IMR-90 (cell line): ENCODE measurements around the gene FUT8. TPM values are rescaled to one million over a fixed set of nuclear protein-coding genes. Genes with fewer than 3 reads are reported as not detected.

Experiments
- ATAC-seq: fragments of 200-7000 bp; cut with Tn5 transposase; 2 replicates; pipeline ENCODE4 v1.9.1; 2020; ENCODE audit warnings: low read depth, mild to moderate bottlenecking, moderate library complexity
- BruUV-seq: library from RNA; stranded (reverse); fragments of 400-500 nt; replicated peaks from 2 replicates; lab custom pipeline; 2021; lab: Mats Ljungman, UMichigan
- CTCF ChIA-PET: fragments of 300-600 bp; formaldehyde crosslinking; extraction: SDS; loops from one replicate; lab custom pipeline; 2021; ENCODE audit warnings: antibody characterized with exemption; lab: Yijun Ruan, JAX
- POLR2A ChIA-PET: fragments of 300-600 bp; sonication (Branson Sonifier 250); formaldehyde crosslinking; loops from one replicate; lab custom pipeline; 2022; ENCODE audit warnings: antibody characterized with exemption; ENCODE audit not compliant: unreplicated experiment; lab: Charles Lee
- DNase-seq: peaks from one replicate; pipeline ENCODE4 v3.0.0; 2013
- H2AFZ ChIP-seq: replicated peaks from 2 replicates; pipeline ENCODE3; 2013; ENCODE audit warnings: low read length, mild to moderate bottlenecking; ENCODE audit not compliant: poor library complexity
- H2AK5ac ChIP-seq: 2 replicates; pipeline ENCODE4 v1.6.1; 2013; ENCODE audit warnings: low read depth, low read length, inconsistent platforms
- H2AK9ac ChIP-seq: replicated peaks from 2 replicates; pipeline ENCODE3; 2013; ENCODE audit warnings: mild to moderate bottlenecking, low read depth, low read length, moderate library complexity; ENCODE audit not compliant: poor library complexity
- H2BK120ac ChIP-seq: 2 replicates; pipeline ENCODE4 v1.6.1; 2013; ENCODE audit warnings: low read depth, low read length, inconsistent platforms
- H2BK15ac ChIP-seq: 3 replicates; pipeline ENCODE4 v1.6.1; 2013; ENCODE audit warnings: low read depth, low read length, inconsistent platforms
- H2BK20ac ChIP-seq: 2 replicates; pipeline ENCODE4 v1.6.1; 2013; ENCODE audit warnings: low read depth, mild to moderate bottlenecking, inconsistent platforms, low read length, moderate library complexity
- H2BK5ac ChIP-seq: 2 replicates; pipeline ENCODE4 v1.6.1; 2013; ENCODE audit warnings: mild to moderate bottlenecking, low read depth, low read length, inconsistent platforms; ENCODE audit not compliant: poor library complexity, severe bottlenecking
- H3K14ac ChIP-seq: replicated peaks from 2 replicates; pipeline ENCODE4 v1.6.1; 2013; ENCODE audit warnings: low read depth, low read length, inconsistent platforms
- H3K18ac ChIP-seq: 2 replicates; pipeline ENCODE4 v1.6.1; 2013; ENCODE audit warnings: low read depth, low read length, control low read depth
- H3K23ac ChIP-seq: 2 replicates; pipeline ENCODE4 v1.6.1; 2013; ENCODE audit warnings: low read depth, low read length, inconsistent platforms
- H3K27ac ChIP-seq: 2 replicates; pipeline ENCODE4 v1.5.1; 2013; ENCODE audit warnings: mild to moderate bottlenecking, control low read depth, low read length; ENCODE audit not compliant: insufficient read depth
- H3K27me3 ChIP-seq: 2 replicates; pipeline ENCODE4 v1.6.1; 2013; ENCODE audit warnings: low read length; ENCODE audit not compliant: control insufficient read depth, insufficient read depth
- H3K36me3 ChIP-seq: 2 replicates; pipeline ENCODE4 v1.6.1; 2013; ENCODE audit warnings: low read length, mixed read lengths; ENCODE audit not compliant: control insufficient read depth, insufficient read depth
- H3K4ac ChIP-seq: 2 replicates; pipeline ENCODE4 v1.6.1; 2013; ENCODE audit warnings: low read depth, low read length, inconsistent platforms
- H3K4me1 ChIP-seq: 2 replicates; pipeline ENCODE4 v1.6.1; 2013; ENCODE audit warnings: low read length, mixed read lengths; ENCODE audit not compliant: control insufficient read depth, insufficient read depth
- H3K4me2 ChIP-seq: 2 replicates; pipeline ENCODE4 v1.6.1; 2013; ENCODE audit warnings: low read depth, mild to moderate bottlenecking, control low read depth, low read length, moderate library complexity
- H3K4me3 ChIP-seq: 2 replicates; pipeline ENCODE4 v1.5.1; 2013; ENCODE audit warnings: low read depth, mild to moderate bottlenecking, control low read depth, low read length, moderate library complexity; ENCODE audit not compliant: insufficient read depth
- H3K56ac ChIP-seq: 2 replicates; pipeline ENCODE4 v1.6.1; 2013; ENCODE audit warnings: low read length, inconsistent platforms; ENCODE audit not compliant: insufficient read depth; ENCODE audit errors: extremely low read depth
- H3K79me1 ChIP-seq, 2 experiments: 2 replicates each; pipeline ENCODE4 v1.6.1; 2013; ENCODE audit warnings: low read length in 2 of 2, inconsistent platforms in 1 of 2, low read depth in 1 of 2
- H3K9ac ChIP-seq: 2 replicates; pipeline ENCODE4 v1.6.1; 2013; ENCODE audit warnings: low read depth, low read length, control low read depth
- H3K9me1 ChIP-seq: 2 replicates; pipeline ENCODE4 v1.6.1; 2013; ENCODE audit warnings: low read length, inconsistent platforms; ENCODE audit not compliant: insufficient read depth
- H3K9me3 ChIP-seq: 2 replicates; pipeline ENCODE4 v1.6.1; 2013; ENCODE audit warnings: low read length; ENCODE audit not compliant: control insufficient read depth, insufficient read depth
- H4K20me1 ChIP-seq: 2 replicates; pipeline ENCODE4 v1.6.1; 2013; ENCODE audit warnings: low read length, inconsistent platforms; ENCODE audit not compliant: insufficient read depth
- H4K5ac ChIP-seq: 2 replicates; pipeline ENCODE4 v1.6.1; 2013; ENCODE audit warnings: mild to moderate bottlenecking, low read depth, low read length, control low read depth
- H4K8ac ChIP-seq, 2 experiments: 2 replicates each; pipeline ENCODE4 v1.6.1; 2013; ENCODE audit warnings: low read depth in 2 of 2, low read length in 2 of 2, control low read depth in 1 of 2, inconsistent platforms in 1 of 2
- H4K91ac ChIP-seq: 2 replicates; pipeline ENCODE4 v1.6.1; 2013; ENCODE audit warnings: low read depth, low read length, inconsistent platforms; ENCODE audit not compliant: insufficient read depth
- BHLHE40 ChIP-seq: fragments of 150-350 bp; IDR thresholded peaks from 2 replicates; pipeline ENCODE4 v1.6.1; 2016; ENCODE audit warnings: mild to moderate bottlenecking, low read depth, low read length
- CTCF ChIP-seq: conservative IDR thresholded peaks from 2 replicates; pipeline ENCODE4 v1.5.1; 2012; ENCODE audit warnings: mild to moderate bottlenecking, low read depth, low read length, improper control_type of control experiment
- FOS ChIP-seq: fragments of 150-350 bp; IDR thresholded peaks from 2 replicates; pipeline ENCODE4 v1.6.1; 2016; ENCODE audit warnings: low read depth, low read length
- NFE2L2 ChIP-seq: fragments of 150-350 bp; IDR thresholded peaks from 2 replicates; pipeline ENCODE4 v1.6.1; 2016; ENCODE audit warnings: low read depth, mild to moderate bottlenecking, low read length
- RCOR1 ChIP-seq: IDR thresholded peaks from 2 replicates; pipeline ENCODE4 v1.6.1; 2012; ENCODE audit warnings: mild to moderate bottlenecking, low read length, improper control_type of control experiment; ENCODE audit not compliant: insufficient replicate concordance
- RFX5 ChIP-seq: IDR thresholded peaks from 2 replicates; pipeline ENCODE4 v1.8.0; 2012; ENCODE audit warnings: low read depth, mild to moderate bottlenecking, low read length, moderate library complexity
- USF2 ChIP-seq: fragments of 150-350 bp; IDR thresholded peaks from 2 replicates; pipeline ENCODE4 v1.6.1; 2017; ENCODE audit warnings: mild to moderate bottlenecking, antibody characterized with exemption, low read length, low read depth
- WGBS, 2 experiments: methylation state at CpG; one replicate each; pipeline versions ENCODE4 v1.1.5 to v1.1.7; 2013; ENCODE audit warnings: missing lambda C conversion rate in 2 of 2; ENCODE audit not compliant: insufficient read length in 1 of 2; ENCODE audit errors: extremely low coverage in 2 of 2; 5-methylcytosine and 5-hydroxymethylcytosine counted together
- dilution Hi-C: fragments of 300-500 bp; cut with HindIII; formaldehyde crosslinking; loops from one replicate; pipeline ENCODE4 v1.14.3; 2018; ENCODE audit warnings: low sequenced_read_pairs; ENCODE audit not compliant: unreplicated experiment
- in situ Hi-C: fragments of 300-500 bp; cut with MboI; formaldehyde crosslinking; loops from 3 replicates; pipeline ENCODE4 v1.14.3; 2019; ENCODE audit warnings: low sequenced_read_pairs, inconsistent platforms, mixed read lengths
- intact Hi-C: fragments of 100-400 bp; cut with micrococcal nuclease; formaldehyde crosslinking; loops from 2 replicates; pipeline ENCODE4 v1.10.0; 2022
- polyA plus RNA-seq, 3 experiments: library from polyadenylated mRNA; depleted of rRNA; stranded (reverse); fragments of >200 nt; gene quantifications; 2 replicates each; pipeline ENCODE4 v1.2.3, GENCODE V29; 2012; ENCODE audit warnings: low replicate concordance in 1 of 3
- total RNA-seq: library from RNA; depleted of rRNA; stranded (reverse); fragments of >200 nt; gene quantifications from 2 replicates; pipeline ENCODE4 v1.2.3, GENCODE V29; 2012
- TF ChIP-seq, protein P1 (sequence below): fragments of 150-350 bp; IDR thresholded peaks from 2 replicates; pipeline ENCODE4 v1.6.1; 2016; ENCODE audit warnings: low read depth, mild to moderate bottlenecking, low read length, moderate library complexity, borderline replicate concordance

Gene FUT8
- total and polyA plus RNA-seq, 2 of the 4 experiments (the other 2 are of a cell fraction) = 15.6 to 72.9 TPM

DNA sequence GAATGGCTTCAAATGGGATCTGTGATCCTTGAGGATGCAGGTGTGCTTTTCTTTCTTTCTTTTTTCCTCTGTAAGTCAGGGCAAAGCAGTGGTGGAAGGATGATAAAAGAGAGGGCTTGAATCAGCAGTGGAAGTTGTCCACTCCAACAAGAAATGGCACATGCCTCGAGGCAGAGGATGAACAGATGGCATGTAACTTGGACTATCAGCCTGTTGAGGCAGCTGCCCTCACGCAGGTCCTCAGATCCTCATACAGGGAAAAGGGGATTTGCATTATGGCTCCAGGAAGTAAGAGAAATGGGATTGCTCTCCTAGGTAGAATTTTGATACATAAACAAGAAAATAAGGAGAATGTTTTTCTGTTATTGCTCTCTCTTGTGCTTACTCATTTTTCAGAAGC is 368.0 kb downstream of the FUT8 start:
- Histone ChIP-seq H3K4me1 (no peaks in the 10 kb centered on the region), H3K79me1 (no peaks in the 10 kb centered on the region), H3K56ac (no peak overlapping the region), H3K4ac (no peak overlapping the region), H3K9me3 (no peaks in the 10 kb centered on the region), H2AFZ (no peak overlapping the region), H2AK5ac (no peak overlapping the region), H3K9me1 (no peaks in the 10 kb centered on the region), H4K8ac (no peak overlapping the region), H3K27me3 (peaks cover 3% of the 10 kb centered on the region), H3K14ac (no peak overlapping the region), H4K91ac (no peak overlapping the region), H3K18ac (no peak overlapping the region), H4K20me1 (no peaks in the 10 kb centered on the region), H2BK120ac (no peak overlapping the region), H2BK5ac (no peak overlapping the region), H3K36me3 (no peaks in the 10 kb centered on the region), H3K9ac (no peak overlapping the region), H3K27ac (no peak overlapping the region), H3K4me2 (no peak overlapping the region), H2AK9ac (no peak overlapping the region), H3K23ac (no peak overlapping the region), H3K4me3 (no peak overlapping the region), H4K5ac (no peak overlapping the region), H2BK15ac (no peak overlapping the region), H2BK20ac (no peak overlapping the region)
- 17% methylated on average over 1 of the region's 2 CpGs; no CpG with 5 or more reads in 1 of the 2 experiments for WGBS, 2 experiments
- intact Hi-C loops = no loop called here
- ATAC-seq (no peak), DNase-seq (no peak)
- dilution Hi-C loops = no loop called here
- no TSS peak for BruUV-seq
- in situ Hi-C loops = no loop called here
- CTCF ChIA-PET = no interaction called here
- TF ChIP-seq, protein P1, sequence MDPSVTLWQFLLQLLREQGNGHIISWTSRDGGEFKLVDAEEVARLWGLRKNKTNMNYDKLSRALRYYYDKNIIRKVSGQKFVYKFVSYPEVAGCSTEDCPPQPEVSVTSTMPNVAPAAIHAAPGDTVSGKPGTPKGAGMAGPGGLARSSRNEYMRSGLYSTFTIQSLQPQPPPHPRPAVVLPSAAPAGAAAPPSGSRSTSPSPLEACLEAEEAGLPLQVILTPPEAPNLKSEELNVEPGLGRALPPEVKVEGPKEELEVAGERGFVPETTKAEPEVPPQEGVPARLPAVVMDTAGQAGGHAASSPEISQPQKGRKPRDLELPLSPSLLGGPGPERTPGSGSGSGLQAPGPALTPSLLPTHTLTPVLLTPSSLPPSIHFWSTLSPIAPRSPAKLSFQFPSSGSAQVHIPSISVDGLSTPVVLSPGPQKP = no peak
- TF ChIP-seq RCOR1 (no peak), FOS (no peak), BHLHE40 (no peak), RFX5 (no peak), CTCF (no peak), NFE2L2 (no peak), USF2 (no peak)
- POLR2A ChIA-PET = no interaction called here
